ENCODE measurements around the gene MYOZ3. TPM values are rescaled to one million over a fixed set of nuclear protein-coding genes. Genes with fewer than 3 reads are reported as not detected.

MYOZ3 gene
- total and polyA plus RNA-seq, 2 of the 8 experiments (the other 6 are each of a cell fraction or from before 2014, with no cell fraction given): 9.6 to 19.1 TPM

DNA sequence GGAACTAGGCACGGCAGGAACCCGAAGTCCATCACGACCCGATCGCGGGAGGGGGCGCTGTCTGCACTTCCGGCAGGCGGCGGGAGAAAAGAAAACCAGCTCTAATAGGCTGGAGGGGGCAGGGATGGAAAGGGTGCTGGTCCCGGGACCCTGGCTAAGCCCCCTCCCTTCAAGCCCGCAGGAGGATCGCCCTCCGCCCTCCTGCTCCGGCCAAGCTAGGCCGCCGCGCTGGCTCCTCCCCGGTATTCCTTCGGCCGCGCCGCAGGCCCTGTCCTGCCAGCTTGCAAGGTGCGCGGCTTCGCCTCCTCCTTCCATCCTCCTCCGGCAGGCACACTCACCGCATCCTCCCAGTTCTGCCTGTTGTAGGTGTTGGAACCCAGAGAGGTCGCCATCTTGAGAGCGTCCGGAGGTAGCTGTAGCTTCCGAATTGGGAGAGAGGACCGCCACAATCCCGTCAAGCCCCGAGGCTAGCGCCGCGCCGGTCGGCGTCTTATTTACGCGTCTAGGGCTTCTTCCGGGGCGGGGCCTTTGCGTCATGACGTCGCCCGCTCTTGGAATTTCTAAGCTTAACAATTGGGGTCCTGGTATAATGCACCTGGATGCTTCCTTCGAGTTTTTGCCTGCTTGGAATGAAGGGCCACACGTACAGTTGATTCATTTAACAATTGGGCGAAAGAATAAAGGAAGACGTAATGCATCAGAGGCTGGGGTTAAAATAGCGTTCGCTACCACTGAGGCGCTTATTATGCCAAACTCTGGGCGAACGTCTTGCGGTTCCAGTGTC, 39.7 kb downstream of the MYOZ3 start, which contains the start of gene RBM22:
TSS of gene RBM22 (minus strand) at position 469 of the 784 bp plus-strand sequence. CDS start at position 392, 77 bp downstream.
- CTCF ChIA-PET (ENCODE audit: partially characterized antibody): interaction anchor here (0.6 to 5.0 kb wide), 33 partner anchors 9 to 262 kb away, joined by 3 to 43 read pairs (median 4); partner anchors contain the start of genes DCTN4, IRGM and SMIM3
- no peaks in the 10 kb centered on the region for H3K27me3 ChIP-seq (replicated peaks in 1 of 4; ENCODE audit: control insufficient read depth in 3 of 4, extremely low read depth in 1 of 4, insufficient read depth in 3 of 4, low read length in 3 of 4)
- no peak for TF ChIP-seq EGR1 (IDR thresholded peaks at IDR 0.05; ENCODE audit: borderline replicate concordance, low read depth, low read length)
- TF ChIP-seq, protein P1, sequence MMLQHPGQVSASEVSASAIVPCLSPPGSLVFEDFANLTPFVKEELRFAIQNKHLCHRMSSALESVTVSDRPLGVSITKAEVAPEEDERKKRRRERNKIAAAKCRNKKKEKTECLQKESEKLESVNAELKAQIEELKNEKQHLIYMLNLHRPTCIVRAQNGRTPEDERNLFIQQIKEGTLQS (IDR thresholded peaks at IDR 0.05; ENCODE audit: insufficient read depth, low read depth, low read length): peak; percentile 70
- no peak for TF ChIP-seq SUZ12 (IDR thresholded peaks at IDR 0.05; ENCODE audit: low read length)
- TF ChIP-seq CTBP2 (IDR thresholded peaks at IDR 0.05; ENCODE audit: borderline replicate concordance, insufficient read depth, insufficient read length, low read length): no peak
- no peak; the same call in 1 of the 2 replicates for TF ChIP-seq SIX5 (IDR thresholded peaks at IDR 0.05; ENCODE audit: low read depth, low read length)
- TF ChIP-seq POLR2A (IDR thresholded peaks at IDR 0.05; ENCODE audit: control extremely low read depth in 1 of 2, low read depth in 2 of 2, low read length in 2 of 2): peak; percentile 89 to 97
- peak; percentile 98 for TF ChIP-seq CREB1 (IDR thresholded peaks at IDR 0.05)
- no peak for TF ChIP-seq CEBPB (IDR thresholded peaks at IDR 0.05; ENCODE audit: low read depth, low read length)
- TF ChIP-seq TAF7 (optimal IDR thresholded peaks at IDR 0.05; ENCODE audit: borderline replicate concordance, low read depth, low read length): peak; percentile 67
- TF ChIP-seq SP1 (IDR thresholded peaks at IDR 0.05; ENCODE audit: low read depth, low read length): peak; percentile 81
- peak; percentile 93 for TF ChIP-seq RBBP5 (IDR thresholded peaks at IDR 0.05; ENCODE audit: borderline replicate concordance, low read depth, low read length)

More for the DNA sequence above, 39.7 kb downstream of the MYOZ3 start, which contains the start of gene RBM22:
- Histone ChIP-seq H3K4ac (replicated peaks; ENCODE audit: insufficient read length, low read depth, low read length) (peak within 1 kb of the TSS; percentile 62), H3K4me1 (replicated peaks in 1 of 4; ENCODE audit: control insufficient read depth in 3 of 4, insufficient read depth in 4 of 4, low read length in 3 of 4) (peaks cover 0 to 7% (median 2%) of the 10 kb centered on the region in 4 experiments; a peak in 4 of 7 replicates), H3K18ac (ENCODE audit: extremely low read depth, low read length) (peak within 1 kb of the TSS; percentile 98), H4K91ac (replicated peaks; ENCODE audit: insufficient read length, low read length) (peak within 1 kb of the TSS; percentile 77), H4K5ac (ENCODE audit: insufficient read length, low read depth, low read length) (peak within 1 kb of the TSS; percentile 64), H2BK5ac (ENCODE audit: low read depth, low read length) (peak within 1 kb of the TSS; percentile 98), H3K9me3 (ENCODE audit: insufficient read depth in 2 of 2, low read depth in 1 of 2, low read length in 1 of 2) (no peaks in the 10 kb centered on the region), H2BK20ac (ENCODE audit: low read length) (no peak within 1 kb of the TSS), H3K79me2 (ENCODE audit: control insufficient read depth in 1 of 2, insufficient read depth in 2 of 2, low read length in 2 of 2) (peaks cover 0 to 13% of the 10 kb centered on the region in 2 experiments; a peak in 2 of 4 replicates), H2BK15ac (ENCODE audit: low read length) (no peak within 1 kb of the TSS; the same call in 1 of the 2 replicates), H2BK120ac (replicated peaks; ENCODE audit: low read depth, low read length) (no peak within 1 kb of the TSS), H3K4me3 (ENCODE audit: extremely low read depth in 1 of 4, insufficient read depth in 2 of 4, low read depth in 3 of 4, low read length in 4 of 4) (peak within 1 kb of the TSS; percentile 85 to 96 (median 90)), H3K9ac (replicated peaks in 1 of 4; ENCODE audit: extremely low read depth in 1 of 4, low read depth in 3 of 4, low read length in 3 of 4) (peak within 1 kb of the TSS; percentile 98 to 99 (median 98)), H2AFZ (ENCODE audit: low read length) (peak within 1 kb of the TSS; percentile 66), H3K14ac (ENCODE audit: insufficient read length) (no peak within 1 kb of the TSS), H3K23me2 (ENCODE audit: low read depth, low read length) (peaks cover 8% of the 10 kb centered on the region), H4K8ac (ENCODE audit: extremely low read depth, insufficient read depth, low read length) (peak within 1 kb of the TSS; percentile 98; the same call in 1 of the 2 replicates), H3K56ac (replicated peaks; ENCODE audit: insufficient read length, low read depth, low read length) (peak within 1 kb of the TSS; percentile 92), H3K79me1 (ENCODE audit: low read depth, low read length) (peaks cover 5% of the 10 kb centered on the region; the same call in 1 of the 2 replicates), H3K27ac (ENCODE audit: low read depth, low read length) (peak within 1 kb of the TSS; percentile 99), H3K4me2 (ENCODE audit: insufficient read depth in 1 of 2, low read depth in 2 of 2, low read length in 2 of 2) (peak within 1 kb of the TSS; percentile 83 to 85), H2BK12ac (ENCODE audit: low read depth, low read length) (peak within 1 kb of the TSS; percentile 99), H4K20me1 (replicated peaks in 1 of 2; ENCODE audit: control insufficient read depth in 1 of 2, insufficient read depth in 2 of 2, low read length in 2 of 2) (peaks cover 0 to 3% of the 10 kb centered on the region in 2 experiments), H2AK5ac (ENCODE audit: low read depth, low read length) (peak within 1 kb of the TSS; percentile 89; the same call in 1 of the 2 replicates), H3K23ac (ENCODE audit: insufficient read length) (no peak within 1 kb of the TSS), H3K36me3 (ENCODE audit: control insufficient read depth in 2 of 4, insufficient read depth in 4 of 4, low read length in 3 of 4) (peaks cover 17 to 34% (median 30%) of the 10 kb centered on the region in 4 experiments)
- peak; percentile 84 for FAIRE-seq
- WGBS, 2 experiments (ENCODE audit: extremely low coverage in 1 of 2, insufficient coverage in 1 of 2, insufficient read length in 1 of 2, insufficient replicate concordance in 2 of 2, low coverage in 1 of 2, low lambda C conversion rate in 2 of 2, missing lambda C conversion rate in 1 of 2): 1% methylated on average over 54 of the region's 59 CpGs; no CpG with 5 or more reads in 1 of the 2 experiments
- POLR2A ChIA-PET (ENCODE audit: partially characterized antibody): interaction anchor here (0.6 to 3.7 kb wide), 41 partner anchors 8 to 298 kb away, joined by 3 to 33 read pairs (median 4); partner anchors contain the start of genes DCTN4, IRGM, MYOZ3 and RPS14
- DNase-seq (ENCODE audit: low read depth in 1 of 2, low spot score in 2 of 2): peak; percentile 76 to 94
